Stimulated activated CD4-positive, alpha-beta T cell treated with anti-CD3 and anti-CD28 coated beads, Interleukin-12 subunit alpha, Interleukin-12 subunit beta, amount 100 ng/mL, for 48 hours (primary cell): ENCODE measurements around the gene GRIN2A.

Experiments used
- DNase-seq, 3 donors: peaks; one replicate each; pipeline ENCODE4 v3.0.0-alpha.2; 2020; ENCODE audit warnings: low read depth in 2 of 3, low spot score in 1 of 3

GRIN2A gene

GRCh38 chr16:9868606-9869149, 313.6 kb downstream of the GRIN2A start:
- no peak for DNase-seq

- no peak for DNase-seq
Measured at GRCh38 chr16:9867176-9867575, 315.1 kb downstream of the GRIN2A start.

- DNase-seq, result no peak
Measured at GRCh38 chr16:9864461-9864860, 317.8 kb downstream of the GRIN2A start.

DNA sequence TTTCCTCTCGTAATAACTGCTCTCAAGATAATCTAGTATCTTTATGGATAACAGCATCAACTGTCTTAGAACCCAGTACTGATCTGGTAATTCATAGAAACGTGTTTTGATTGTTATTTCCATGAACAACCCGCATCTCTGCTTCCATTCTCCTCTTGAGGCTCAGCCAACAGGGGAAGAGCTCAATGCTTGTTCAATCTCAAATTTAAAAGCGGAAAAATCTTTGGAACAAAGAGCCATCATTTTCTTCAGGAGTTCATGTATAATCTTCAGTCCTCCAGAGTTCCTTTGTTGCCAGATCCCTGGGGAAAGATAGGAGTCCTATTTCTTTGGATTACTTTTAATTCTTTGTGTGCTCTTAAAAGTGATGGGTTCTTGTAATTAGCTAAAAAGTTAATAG, 319.9 kb downstream of the GRIN2A start:
- no peak for DNase-seq

DNA sequence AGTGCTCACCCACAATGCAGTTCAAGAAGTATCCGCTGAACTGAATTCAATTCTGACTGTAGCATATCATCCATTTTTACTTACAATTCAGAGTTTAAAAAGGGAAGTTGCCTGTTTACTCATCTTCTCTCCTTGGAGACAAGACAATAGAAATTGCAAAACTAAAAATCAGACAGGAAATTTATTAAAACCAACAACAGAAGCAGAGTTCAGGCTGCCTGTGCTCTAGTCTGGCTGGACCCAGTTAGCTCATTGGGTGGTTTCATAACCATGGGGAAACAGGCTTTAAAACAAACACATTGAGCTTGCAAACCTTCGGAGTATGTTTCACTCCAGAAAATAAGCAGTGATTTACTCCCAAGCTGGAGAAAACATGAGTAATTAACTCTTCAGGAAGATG, 321.4 kb downstream of the GRIN2A start:
- DNase-seq, result no peak

DNA sequence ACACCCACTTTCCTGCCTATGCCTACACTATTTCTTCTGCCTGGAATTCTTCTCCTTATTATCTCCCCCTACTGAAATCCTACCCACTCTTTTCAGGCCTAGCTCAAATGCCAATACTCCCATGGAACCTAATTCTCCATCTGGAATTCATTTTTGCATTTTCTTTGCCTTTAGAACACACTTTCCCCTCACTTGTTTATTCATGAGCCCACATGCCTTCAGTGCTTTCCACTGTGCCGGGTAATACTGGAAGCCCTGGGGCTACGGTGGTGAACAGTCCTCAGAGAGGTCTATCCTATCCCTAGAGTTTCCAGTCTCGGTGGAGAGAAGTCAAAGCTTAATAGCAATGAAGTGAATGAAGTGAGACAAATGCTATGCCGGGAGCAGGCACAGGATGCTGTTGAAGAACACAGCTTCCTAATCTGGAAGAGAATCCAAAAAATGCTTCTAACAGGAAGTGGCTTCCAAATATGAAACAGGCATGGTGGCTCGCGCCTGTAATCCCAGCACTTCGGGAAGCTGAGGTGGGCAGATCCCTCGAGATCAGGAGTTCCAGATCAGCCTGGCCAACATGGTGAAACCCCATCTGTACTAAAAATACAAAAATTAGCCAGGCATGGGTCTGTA, 322.4 kb downstream of the GRIN2A start:
- no peak for DNase-seq

DNA sequence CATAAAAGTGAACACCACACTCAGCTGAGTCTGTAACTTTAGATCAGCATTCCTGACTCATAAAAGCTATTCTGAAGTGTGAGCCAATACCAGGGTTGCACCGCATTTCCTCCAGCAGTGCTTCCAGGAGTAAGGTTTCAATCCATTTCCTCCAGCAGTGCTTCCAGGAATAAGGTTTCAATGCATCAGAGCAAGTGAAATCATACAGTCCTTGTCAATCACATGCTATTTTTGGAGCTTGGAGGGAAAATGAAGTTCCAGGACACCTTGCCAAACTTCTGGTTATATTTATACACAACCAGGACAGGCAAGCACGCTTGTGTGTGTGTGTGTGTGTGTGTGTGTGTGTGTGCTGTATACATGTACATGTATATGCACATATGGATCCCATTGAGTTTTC, 327.6 kb downstream of the GRIN2A start:
- DNase-seq, result no peak

- no peak for DNase-seq
Measured at GRCh38 chr16:9852003-9852402, 330.2 kb downstream of the GRIN2A start.

- no peak for DNase-seq
Measured at GRCh38 chr16:9850817-9851216, 331.4 kb downstream of the GRIN2A start.

DNA sequence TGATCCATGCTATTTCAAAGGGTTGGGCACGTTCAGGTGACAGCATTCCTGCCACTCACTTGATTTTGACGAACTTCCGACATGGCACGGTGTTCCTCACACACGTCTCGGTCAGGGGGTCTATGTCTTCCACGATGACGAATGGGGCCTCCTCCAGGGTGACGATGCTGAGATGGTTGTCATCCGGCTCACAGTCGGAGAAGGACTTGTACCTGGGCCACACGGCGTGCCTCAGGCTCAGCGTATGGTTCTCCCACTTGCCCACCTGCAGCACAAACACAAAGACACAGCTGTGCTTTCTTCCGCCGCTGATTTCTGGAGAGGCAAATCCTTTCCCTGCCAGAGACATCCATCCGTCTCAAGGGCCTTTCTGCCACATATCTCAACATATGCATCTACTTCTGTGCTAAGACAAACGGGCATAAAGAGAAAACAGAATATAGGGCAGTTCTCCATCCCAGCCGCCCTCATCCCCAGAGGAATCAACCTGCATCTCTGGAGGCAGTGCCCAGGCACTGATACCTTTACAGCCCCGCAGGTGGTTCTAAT, 332.5 kb downstream of the GRIN2A start:
- no peak for DNase-seq

- no peak for DNase-seq
Measured at GRCh38 chr16:9847146-9847545, 335.1 kb downstream of the GRIN2A start.

- no peak for DNase-seq
Measured at GRCh38 chr16:9846362-9847099, 335.7 kb downstream of the GRIN2A start.

- DNase-seq, result no peak
Measured at GRCh38 chr16:9845661-9846361, 336.4 kb downstream of the GRIN2A start.

GRCh38 chr16:9844361-9844760, 337.9 kb downstream of the GRIN2A start:
- no peak for DNase-seq

GRCh38 chr16:9843424-9844018, 338.7 kb downstream of the GRIN2A start:
- no peak for DNase-seq

- DNase-seq, result no peak
Measured at GRCh38 chr16:9840761-9841665, 341.2 kb downstream of the GRIN2A start.

DNA sequence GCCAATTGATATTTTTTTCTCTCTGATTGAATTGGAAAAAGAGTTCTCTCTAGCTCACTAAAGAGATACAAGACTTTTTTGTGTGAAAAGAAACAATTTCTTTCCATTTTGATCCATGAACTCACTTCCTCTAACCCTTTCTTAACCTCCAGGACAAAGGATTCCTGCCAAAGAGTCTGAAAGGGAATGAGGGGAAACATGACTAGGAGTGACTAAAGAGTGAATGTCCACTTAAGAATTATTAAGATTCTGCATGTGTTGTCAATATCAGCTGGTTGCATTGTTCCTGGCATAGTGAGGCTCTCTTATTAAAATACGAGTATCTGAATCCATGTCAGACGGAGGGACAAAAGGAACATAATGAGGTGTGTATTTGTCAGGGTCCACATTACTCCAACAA, 344.7 kb downstream of the GRIN2A start:
- DNase-seq, result no peak

- no peak for DNase-seq
Measured at GRCh38 chr16:9836118-9836736, 346.0 kb downstream of the GRIN2A start.

- no peak for DNase-seq
Measured at GRCh38 chr16:9827062-9827752, 355.0 kb downstream of the GRIN2A start.
